Liver (tissue), 9 donors: Measurements from ENCODE around the gene SPDEF. TPM values are rescaled to one million over a fixed set of nuclear protein-coding genes. Genes with fewer than 3 reads are reported as not detected.

Experiments
- DNase-seq: peaks from one replicate; pipeline ENCODE4 v3.0.0-alpha.2; 2017; ENCODE audit warnings: low spot score
- H3K27ac ChIP-seq, 2 donors: one replicate each; pipeline ENCODE4 v1.7.0; 2013; ENCODE audit warnings: inconsistent platforms in 2 of 2, low read length in 2 of 2, control low read depth in 1 of 2, low read depth in 1 of 2, mild to moderate bottlenecking in 1 of 2
- H3K27me3 ChIP-seq, 4 donors: one replicate each; pipeline versions ENCODE4 v1.6.1 to v1.7.0; 2013; ENCODE audit warnings: low read length in 3 of 4, inconsistent platforms in 1 of 4, mild to moderate bottlenecking in 1 of 4, moderate library complexity in 1 of 4; ENCODE audit not compliant: control insufficient read depth in 4 of 4, insufficient read depth in 4 of 4
- H3K36me3 ChIP-seq, 4 donors: one replicate each; pipeline versions ENCODE4 v1.6.1 to v1.7.0; 2013; ENCODE audit warnings: low read length in 3 of 4, mild to moderate bottlenecking in 3 of 4, low read depth in 1 of 4, moderate library complexity in 1 of 4; ENCODE audit not compliant: control insufficient read depth in 4 of 4, insufficient read depth in 3 of 4
- H3K4me1 ChIP-seq, 4 donors: one replicate each; pipeline versions ENCODE4 v1.6.1 to v1.7.0; 2013; ENCODE audit warnings: low read length in 3 of 4, mild to moderate bottlenecking in 3 of 4, moderate library complexity in 1 of 4; ENCODE audit not compliant: control insufficient read depth in 4 of 4, insufficient read depth in 4 of 4
- H3K4me3 ChIP-seq, 3 donors: one replicate each; pipeline versions ENCODE4 v1.6.1 to v1.7.0; 2013; ENCODE audit warnings: low read length in 3 of 3, control low read depth in 1 of 3, low read depth in 1 of 3, mild to moderate bottlenecking in 1 of 3
- H3K9ac ChIP-seq, 2 donors: one replicate each; pipeline ENCODE4 v1.7.0; 2013; ENCODE audit warnings: low read length in 2 of 2, mild to moderate bottlenecking in 2 of 2, moderate library complexity in 2 of 2, control low read depth in 1 of 2, low read depth in 1 of 2
- H3K9me3 ChIP-seq, 4 donors: one replicate each; pipeline versions ENCODE4 v1.6.1 to v1.7.0; 2013; ENCODE audit warnings: low read length in 3 of 4; ENCODE audit not compliant: control insufficient read depth in 4 of 4
- ATF3 ChIP-seq: IDR thresholded peaks from 2 replicates; pipeline ENCODE4 v1.6.1; 2016; ENCODE audit warnings: antibody characterized with exemption
- CTCF ChIP-seq: fragments of 150-350 bp; IDR thresholded peaks from 2 replicates; pipeline ENCODE4 v1.5.1; 2017; ENCODE audit warnings: improper control_type of control experiment, low read depth, low read length; ENCODE audit not compliant: missing input control
- EGR1 ChIP-seq, 2 donors: IDR thresholded peaks; 2 replicates each; pipeline ENCODE4 v1.6.1; 2016 to 2018; ENCODE audit warnings: antibody characterized with exemption in 2 of 2, low read depth in 2 of 2
- FOXA1 ChIP-seq: IDR thresholded peaks from 2 replicates; pipeline ENCODE4 v1.6.1; 2016; ENCODE audit warnings: antibody characterized with exemption
- FOXA2 ChIP-seq: IDR thresholded peaks from 2 replicates; pipeline ENCODE4 v1.6.1; 2016; ENCODE audit warnings: antibody characterized with exemption
- GABPA ChIP-seq, 2 donors: IDR thresholded peaks in 1 of 2; conservative IDR thresholded peaks in 1 of 2; 2 replicates each; pipeline ENCODE4 v1.6.1; 2016; ENCODE audit warnings: antibody characterized with exemption in 2 of 2, mild to moderate bottlenecking in 1 of 2, moderate library complexity in 1 of 2
- HNF4A ChIP-seq, 2 donors: conservative IDR thresholded peaks; 2 replicates each; pipeline ENCODE4 v1.6.1; 2016; ENCODE audit warnings: antibody characterized with exemption in 2 of 2, mild to moderate bottlenecking in 2 of 2
- HNF4G ChIP-seq: IDR thresholded peaks from 2 replicates; pipeline ENCODE4 v1.6.1; 2016; ENCODE audit warnings: antibody characterized with exemption
- JUND ChIP-seq, 2 donors: IDR thresholded peaks; 2 replicates each; pipeline ENCODE4 v1.6.1; 2016; ENCODE audit warnings: antibody characterized with exemption in 2 of 2
- MAX ChIP-seq: IDR thresholded peaks from 2 replicates; pipeline ENCODE4 v1.6.1; 2016; ENCODE audit warnings: antibody characterized with exemption
- NR2F2 ChIP-seq: IDR thresholded peaks from 2 replicates; pipeline ENCODE4 v1.6.1; 2016; ENCODE audit warnings: antibody characterized with exemption
- RAD21 ChIP-seq, 2 donors: IDR thresholded peaks; 2 replicates each; pipeline ENCODE4 v1.6.1; 2016; ENCODE audit warnings: antibody characterized with exemption in 2 of 2, mild to moderate bottlenecking in 2 of 2
- RXRA ChIP-seq, 2 donors: IDR thresholded peaks; 2 replicates each; pipeline ENCODE4 v1.6.1; 2017 to 2018; ENCODE audit warnings: antibody characterized with exemption in 2 of 2, mild to moderate bottlenecking in 1 of 2
- SP1 ChIP-seq: IDR thresholded peaks from 2 replicates; pipeline ENCODE4 v1.6.1; 2018; ENCODE audit warnings: antibody characterized with exemption, mild to moderate bottlenecking
- TAF1 ChIP-seq: conservative IDR thresholded peaks from 2 replicates; pipeline ENCODE4 v1.6.1; 2016; ENCODE audit warnings: antibody characterized with exemption, mild to moderate bottlenecking
- YY1 ChIP-seq: IDR thresholded peaks from 2 replicates; pipeline ENCODE4 v1.6.1; 2016; ENCODE audit warnings: antibody characterized with exemption, mild to moderate bottlenecking
- ZBTB33 ChIP-seq: IDR thresholded peaks from 2 replicates; pipeline ENCODE4 v1.6.1; 2016; ENCODE audit warnings: antibody characterized with exemption
- WGBS: extraction: QIAGEN DNeasy Blood & Tissue Kit; methylation state at CpG from one replicate; pipeline ENCODE4 v1.1.7; 2013; 5-methylcytosine and 5-hydroxymethylcytosine counted together
- polyA plus RNA-seq, 2 donors: library from polyadenylated mRNA; stranded (reverse) in 1 of 2; unstranded in 1 of 2; fragments of 200-250 nt in 1 of 2; fragments of >200 nt in 1 of 2; fragmentation: Nextera tagmentation in 1 of 2; extraction: Ambion mirVana in 1 of 2; gene quantifications; one replicate each; pipeline versions ENCODE4 v1.2.1 to v1.2.3, GENCODE V29; 2013 to 2015
- total RNA-seq, 2 donors: library from RNA; depleted of rRNA; stranded (reverse); fragments of >200 nt; gene quantifications; one replicate each; pipeline ENCODE4 v1.2.3, GENCODE V29; 2014
- donor health status: healthy.
- donor health status: healthy.
- donor health status: healthy.
- donor health status: healthy.
- donor health status: healthy.

The SPDEF gene
- total and polyA plus RNA-seq, 4 donors, result 0.05 to 0.09 TPM; not detected in 2

- no peak overlapping the region for H3K27ac ChIP-seq
- no peaks in the 10 kb centered on the region for H3K27me3 ChIP-seq
- 97% methylated on average over 8 of the region's 8 CpGs for WGBS
- no peak for DNase-seq
- no peaks in the 10 kb centered on the region for H3K4me1 ChIP-seq
- TF ChIP-seq FOXA2 (no peak), MAX (no peak)
- H3K9me3 ChIP-seq, result no peaks in the 10 kb centered on the region
- H3K36me3 ChIP-seq, result no peaks in the 10 kb centered on the region
- no peak overlapping the region for H3K4me3 ChIP-seq
- H3K9ac ChIP-seq, result no peak overlapping the region
These were observed 15.3 kb downstream of the SPDEF start for GRCh38 chr6:34540841-34541240.

GRCh38 chr6:34540222-34540621, 15.9 kb downstream of the SPDEF start:
- Histone ChIP-seq H3K9ac (no peak overlapping the region), H3K27me3 (no peaks in the 10 kb centered on the region), H3K36me3 (no peaks in the 10 kb centered on the region), H3K4me1 (no peaks in the 10 kb centered on the region), H3K4me3 (no peak overlapping the region), H3K9me3 (no peaks in the 10 kb centered on the region), H3K27ac (no peak overlapping the region)
- TF ChIP-seq EGR1 (IDR thresholded peaks at IDR 0.05; ENCODE audit: low read depth in 2 of 2), result no peak
- no peak for TF ChIP-seq HNF4A (conservative IDR thresholded peaks at IDR 0.05)
- TF ChIP-seq ZBTB33, result no peak
- no peak for TF ChIP-seq FOXA1
- TF ChIP-seq RXRA (IDR thresholded peaks at IDR 0.05), result no peak
- TF ChIP-seq YY1, result no peak
- no peak for TF ChIP-seq FOXA2
- no peak for TF ChIP-seq HNF4G
- TF ChIP-seq ATF3, result no peak
- TF ChIP-seq NR2F2, result no peak
- TF ChIP-seq GABPA (IDR thresholded peaks at IDR 0.05 in 1 of 2, conservative IDR thresholded peaks at IDR 0.05 in 1 of 2), result no peak
- no peak for TF ChIP-seq MAX
- no peak for TF ChIP-seq TAF1
- TF ChIP-seq JUND (IDR thresholded peaks at IDR 0.05), result no peak
- TF ChIP-seq CTCF, result no peak
- TF ChIP-seq SP1, result no peak
- 81% methylated on average over 5 of the region's 5 CpGs for WGBS
- no peak for DNase-seq

- no peak overlapping the region for H3K9ac ChIP-seq
- DNase-seq, result no peak
- no peaks in the 10 kb centered on the region for H3K9me3 ChIP-seq
- H3K27me3 ChIP-seq, result no peaks in the 10 kb centered on the region
- H3K4me1 ChIP-seq, result no peaks in the 10 kb centered on the region
- 90% methylated on average over 14 of the region's 14 CpGs for WGBS
- no peaks in the 10 kb centered on the region for H3K36me3 ChIP-seq
- no peak overlapping the region for H3K4me3 ChIP-seq
- TF ChIP-seq MAX (no peak), JUND (IDR thresholded peaks at IDR 0.05) (no peak), NR2F2 (no peak), YY1 (no peak), RAD21 (IDR thresholded peaks at IDR 0.05) (no peak)
- no peak overlapping the region for H3K27ac ChIP-seq
These were observed 16.9 kb downstream of the SPDEF start for GRCh38 chr6:34539181-34539580.
